Hepatocyte (in vitro differentiated cells): ENCODE measurements around the gene ITGAE.

Experiments
- CTCF ChIP-seq: fragments of 200-600 bp; sonication (generic); IDR thresholded peaks from 2 replicates; pipeline ENCODE4 v1.5.1; 2016; ENCODE audit warnings: antibody characterized with exemption, mild to moderate bottlenecking; ENCODE audit not compliant: poor library complexity
- EZH2 ChIP-seq: fragments of 200-600 bp; sonication (generic); IDR thresholded peaks from 2 replicates; pipeline ENCODE4 v1.6.1; 2016; ENCODE audit warnings: antibody characterized with exemption, mild to moderate bottlenecking, borderline replicate concordance
- EZH2phosphoT487 ChIP-seq: fragments of 200-600 bp; sonication (generic); IDR thresholded peaks from one replicate; pipeline ENCODE4 v1.6.1; 2018; ENCODE audit warnings: antibody characterized with exemption, mild to moderate bottlenecking, low read depth, moderate library complexity; ENCODE audit not compliant: unreplicated experiment, severe bottlenecking

GRCh38 chr17:3835410-3836229, 34.6 kb upstream of the ITGAE start:
- TF ChIP-seq CTCF (no peak), EZH2 (no peak), EZH2phosphoT487 (no peak)
